Ishikawa (cell line): ENCODE measurements around the gene MAK.

Experiments used
- CEBPB ChIP-seq: IDR thresholded peaks from 2 replicates; pipeline ENCODE4 v1.6.1; 2012
- CREB1 ChIP-seq: IDR thresholded peaks from 2 replicates; pipeline ENCODE4 v1.6.1; 2012; ENCODE audit warnings: low read depth
- EGR1 ChIP-seq: IDR thresholded peaks from 2 replicates; pipeline ENCODE4 v1.6.1; 2012
- EP300 ChIP-seq: IDR thresholded peaks from 2 replicates; pipeline ENCODE4 v1.6.1; 2012; ENCODE audit warnings: borderline replicate concordance
- FOXM1 ChIP-seq: IDR thresholded peaks from 2 replicates; pipeline ENCODE4 v1.6.1; 2012; ENCODE audit warnings: low read depth, borderline replicate concordance
- MAX ChIP-seq: IDR thresholded peaks from 2 replicates; pipeline ENCODE4 v1.6.1; 2012
- NFIC ChIP-seq: IDR thresholded peaks from 2 replicates; pipeline ENCODE4 v1.6.1; 2012
- RAD21 ChIP-seq: IDR thresholded peaks from 2 replicates; pipeline ENCODE4 v1.6.1; 2012; ENCODE audit warnings: low read depth
- REST ChIP-seq: IDR thresholded peaks from 2 replicates; pipeline ENCODE4 v1.6.1; 2012; ENCODE audit warnings: low read depth, mild to moderate bottlenecking
- TAF1 ChIP-seq: IDR thresholded peaks from 2 replicates; pipeline ENCODE4 v1.6.1; 2012; ENCODE audit warnings: low read depth, mild to moderate bottlenecking
- TCF12 ChIP-seq: IDR thresholded peaks from 2 replicates; pipeline ENCODE4 v1.6.1; 2012; ENCODE audit warnings: low read depth
- TEAD4 ChIP-seq: IDR thresholded peaks from 2 replicates; pipeline ENCODE4 v1.6.1; 2012
- USF1 ChIP-seq: IDR thresholded peaks from 2 replicates; pipeline ENCODE4 v1.6.1; 2012
- YY1 ChIP-seq: IDR thresholded peaks from 2 replicates; pipeline ENCODE4 v1.6.1; 2012; ENCODE audit warnings: low read depth
- ZBTB7A ChIP-seq: IDR thresholded peaks from 2 replicates; pipeline ENCODE4 v1.6.1; 2012; ENCODE audit warnings: low read depth

Gene MAK

GRCh38 chr6:10837995-10838793, at the start of gene MAK:
Gene MAK (minus strand): TSS chr6:10838539. CDS start chr6:10830648, 7,891 bp downstream.
- TF ChIP-seq TEAD4 (no peak), ZBTB7A (peak; percentile 91), MAX (peak; percentile 49; the same call in 1 of the 2 replicates), EGR1 (peak; percentile 78), CEBPB (0 out of 2 replicates have a peak, but pooled peaks have one; percentile 46)

GRCh38 chr6:10886691-10887502, 48.6 kb upstream of the MAK start, which contains the start of gene SYCP2L:
Gene SYCP2L (plus strand): TSS chr6:10887052. CDS start chr6:10887127, 75 bp downstream.
- TF ChIP-seq TAF1 (no peak), EP300 (no peak), CEBPB (no peak)

GRCh38 chr6:10884245-10884972, 46.1 kb upstream of the MAK start:
- TF ChIP-seq RAD21 (no peak), CEBPB (no peak), CREB1 (no peak), MAX (no peak), TCF12 (no peak), FOXM1 (no peak), NFIC (no peak), TEAD4 (no peak), USF1 (no peak), YY1 (no peak), ZBTB7A (no peak), EP300 (no peak), REST (no peak), EGR1 (no peak), TAF1 (no peak)

GRCh38 chr6:10883312-10884244, 45.2 kb upstream of the MAK start:
- TF ChIP-seq USF1 = no peak
- TF ChIP-seq NFIC = no peak
- TF ChIP-seq ZBTB7A = no peak
- no peak for TF ChIP-seq FOXM1

- TF ChIP-seq ZBTB7A (no peak), MAX (no peak), CREB1 (no peak), USF1 (no peak), YY1 (no peak), FOXM1 (no peak), RAD21 (no peak), NFIC (no peak), TAF1 (no peak), REST (no peak), TEAD4 (no peak), TCF12 (no peak), EGR1 (no peak), CEBPB (no peak), EP300 (no peak)
Measured at GRCh38 chr6:10882657-10883171, 44.4 kb upstream of the MAK start.
